Neural crest cell (in vitro differentiated cells): ENCODE measurements around the gene PRKAG2. TPM values are rescaled to one million over a fixed set of nuclear protein-coding genes. Genes with fewer than 3 reads are reported as not detected.

Experiments
- DNase-seq: peaks from one replicate; pipeline ENCODE4 v3.0.0; 2021; ENCODE audit warnings: low read depth, mixed read lengths, low spot score
- H3K27ac Mint-ChIP-seq: one replicate; pipeline ENCODE4 v1.8.0; 2021; ENCODE audit warnings: mild to moderate bottlenecking, mixed read lengths; ENCODE audit not compliant: unreplicated experiment
- H3K27me3 Mint-ChIP-seq: 2 replicates; pipeline ENCODE4 v1.8.0; 2021; ENCODE audit warnings: low read depth, mild to moderate bottlenecking, mixed read lengths
- H3K36me3 Mint-ChIP-seq: 2 replicates; pipeline ENCODE4 v1.8.0; 2021; ENCODE audit warnings: low read depth, mild to moderate bottlenecking, mixed read lengths
- H3K4me1 Mint-ChIP-seq: 2 replicates; pipeline ENCODE4 v1.8.0; 2021; ENCODE audit warnings: mixed read lengths
- H3K4me3 Mint-ChIP-seq: one replicate; pipeline ENCODE4 v1.8.0; 2021; ENCODE audit warnings: mild to moderate bottlenecking, mixed read lengths
- H3K9me3 Mint-ChIP-seq: 2 replicates; pipeline ENCODE4 v1.8.0; 2021; ENCODE audit warnings: mixed read lengths
- CTCF ChIP-seq: fragments of 200-600 bp; sonication (generic); conservative IDR thresholded peaks from 2 replicates; pipeline ENCODE4 v1.5.0; 2021; ENCODE audit warnings: antibody characterized with exemption, mild to moderate bottlenecking
- total RNA-seq: library from RNA; stranded (reverse); gene quantifications from 2 replicates; pipeline ENCODE4 v1.2.1, GENCODE V29; 2021

PRKAG2 gene
- total RNA-seq, 1 donor from 2014 or later: 12.5 TPM

GRCh38 chr7:151770232-151770631, 106.7 kb downstream of the PRKAG2 start:
- H3K4me3 Mint-ChIP-seq: no peak overlapping the region
- H3K9me3 Mint-ChIP-seq: no peaks in the 10 kb centered on the region
- no peak for TF ChIP-seq CTCF
- H3K27ac Mint-ChIP-seq: no peak overlapping the region
- H3K4me1 Mint-ChIP-seq: no peaks in the 10 kb centered on the region
- DNase-seq: no peak
- no peaks in the 10 kb centered on the region for H3K36me3 Mint-ChIP-seq
- peaks cover 10% of the 10 kb centered on the region for H3K27me3 Mint-ChIP-seq

GRCh38 chr7:151769188-151769821, 107.6 kb downstream of the PRKAG2 start:
- no peak for TF ChIP-seq CTCF
- peaks cover 10% of the 10 kb centered on the region for H3K27me3 Mint-ChIP-seq
- DNase-seq: no peak
- H3K27ac Mint-ChIP-seq: no peak overlapping the region
- no peak overlapping the region for H3K4me3 Mint-ChIP-seq
- H3K9me3 Mint-ChIP-seq: no peaks in the 10 kb centered on the region
- no peaks in the 10 kb centered on the region for H3K36me3 Mint-ChIP-seq
- H3K4me1 Mint-ChIP-seq: no peaks in the 10 kb centered on the region

- peaks cover 10% of the 10 kb centered on the region for H3K27me3 Mint-ChIP-seq
- H3K27ac Mint-ChIP-seq: no peak overlapping the region
- no peaks in the 10 kb centered on the region for H3K36me3 Mint-ChIP-seq
- no peaks in the 10 kb centered on the region for H3K4me1 Mint-ChIP-seq
- no peak overlapping the region for H3K4me3 Mint-ChIP-seq
- no peak for TF ChIP-seq CTCF
- H3K9me3 Mint-ChIP-seq: no peaks in the 10 kb centered on the region
- no peak for DNase-seq
These were observed 108.1 kb downstream of the PRKAG2 start for GRCh38 chr7:151768805-151769187.

- no peaks in the 10 kb centered on the region for H3K9me3 Mint-ChIP-seq
These were observed 109.4 kb downstream of the PRKAG2 start for GRCh38 chr7:151767557-151767956.

GRCh38 chr7:151764056-151764920, 112.6 kb downstream of the PRKAG2 start:
- no peaks in the 10 kb centered on the region for H3K9me3 Mint-ChIP-seq
- no peak overlapping the region for H3K27ac Mint-ChIP-seq
- TF ChIP-seq CTCF: no peak
- H3K4me3 Mint-ChIP-seq: no peak overlapping the region
- no peak for DNase-seq
- peaks cover 3% of the 10 kb centered on the region for H3K4me1 Mint-ChIP-seq
- no peaks in the 10 kb centered on the region for H3K36me3 Mint-ChIP-seq
- peaks cover 7% of the 10 kb centered on the region for H3K27me3 Mint-ChIP-seq

More at GRCh38 chr7:151767557-151767956, 109.4 kb downstream of the PRKAG2 start:
- H3K36me3 Mint-ChIP-seq: no peaks in the 10 kb centered on the region
- DNase-seq: no peak
- no peak for TF ChIP-seq CTCF
- no peak overlapping the region for H3K4me3 Mint-ChIP-seq
- peaks cover 3% of the 10 kb centered on the region for H3K4me1 Mint-ChIP-seq
- H3K27ac Mint-ChIP-seq: no peak overlapping the region
- H3K27me3 Mint-ChIP-seq: peaks cover 12% of the 10 kb centered on the region
